Right cardiac atrium (tissue), 5 donors: ENCODE data around the gene MINAR1. TPM values are rescaled to one million over a fixed set of nuclear protein-coding genes. Genes with fewer than 3 reads are reported as not detected.

ENCODE experiments used
- ATAC-seq, 2 donors: fragments of 200-7000 bp; cut with Tn5 transposase; one replicate each; pipeline versions ENCODE4 v1.8.0 to v1.9.1; 2020; ENCODE audit warnings: moderate library complexity in 2 of 2, mild to moderate bottlenecking in 1 of 2
- DNase-seq, 3 donors: peaks; one replicate each; pipeline ENCODE4 v3.0.0-alpha.2; 2020
- H3K27ac ChIP-seq: one replicate; pipeline ENCODE4 v1.5.1; 2013; ENCODE audit warnings: mild to moderate bottlenecking, low read length, control low read depth, moderate library complexity
- H3K27me3 ChIP-seq: one replicate; pipeline ENCODE4 v1.6.1; 2013; ENCODE audit not compliant: control insufficient read depth, insufficient read depth
- H3K4me1 ChIP-seq: one replicate; pipeline ENCODE4 v1.6.1; 2013; ENCODE audit warnings: low read length; ENCODE audit not compliant: control insufficient read depth, insufficient read depth
- H3K4me3 ChIP-seq: one replicate; pipeline ENCODE4 v1.5.1; 2013; ENCODE audit warnings: low read length, control low read depth
- H3K9me3 ChIP-seq: one replicate; pipeline ENCODE4 v1.6.1; 2013; ENCODE audit warnings: low read length; ENCODE audit not compliant: control insufficient read depth
- WGBS: extraction: QIAGEN DNeasy Blood & Tissue Kit; methylation state at CpG from one replicate; pipeline ENCODE4 v1.1.7; 2013; 5-methylcytosine and 5-hydroxymethylcytosine counted together
- intact Hi-C, 4 donors: fragments of 100-400 bp; cut with DNase I; formaldehyde crosslinking; loops; one replicate each; pipeline versions ENCODE4 v1.11.0 to v1.14.0; 2022 to 2023
- polyA plus RNA-seq: library from polyadenylated mRNA; stranded (reverse); fragments of 200-250 nt; gene quantifications from one replicate; pipeline ENCODE4 v1.2.3, GENCODE V29; 2013
- total RNA-seq, 4 donors: library from RNA; stranded (reverse); fragmentation: NEBNext Ultra II Directional; extraction: Animal tissue kit (Norgen Biotek cat#: 25700); gene quantifications; one replicate each; pipeline ENCODE4 v1.2.1, GENCODE V29; 2021
- donor health status: healthy with polysubstance abuse.
- donor health status: DM: no; HTN: yes; CAD: no.
- donor health status: DM: no; HTN: no; CAD: no.
- donor health status: DM: no; HTN: yes; CAD: no; lungs with severe emphysema.
- donor health status: DM: yes; HTN: yes; CAD: no.

Gene MINAR1
- total and polyA plus RNA-seq, 5 donors: 0.05 to 0.36 (median 0.11) TPM

GRCh38 chr15:79432345-79433275 lies 474 bp downstream of the MINAR1 start:
- ATAC-seq (peak; percentile 11 to 35), DNase-seq (no peak)
- Histone ChIP-seq H3K27ac (no peak overlapping the region), H3K4me3 (peak overlapping the region; percentile 34), H3K4me1 (no peaks in the 10 kb centered on the region), H3K9me3 (no peaks in the 10 kb centered on the region), H3K27me3 (peaks cover 4% of the 10 kb centered on the region)
- intact Hi-C loops: no loop called here
- 4% methylated on average over 84 of the region's 84 CpGs for WGBS

- DNase-seq (no peak), ATAC-seq (no peak)
- Histone ChIP-seq H3K9me3 (no peaks in the 10 kb centered on the region), H3K4me3 (no peak overlapping the region), H3K27me3 (peaks cover 4% of the 10 kb centered on the region), H3K4me1 (no peaks in the 10 kb centered on the region), H3K27ac (no peak overlapping the region)
- WGBS: 43% methylated on average over 12 of the region's 12 CpGs
- intact Hi-C loops: no loop called here
Observed at GRCh38 chr15:79433276-79433990, 1.3 kb downstream of the MINAR1 start.

- H3K4me3 ChIP-seq: no peak overlapping the region
- no peaks in the 10 kb centered on the region for H3K9me3 ChIP-seq
- ATAC-seq: no peak
- H3K27me3 ChIP-seq: peaks cover 4% of the 10 kb centered on the region
- WGBS: 65% methylated on average over 3 of the region's 3 CpGs
- no peaks in the 10 kb centered on the region for H3K4me1 ChIP-seq
- no peak for DNase-seq
- H3K27ac ChIP-seq: no peak overlapping the region
- intact Hi-C loops: no loop called here
Observed at GRCh38 chr15:79434361-79434760, 2.2 kb downstream of the MINAR1 start.

- H3K9me3 ChIP-seq: no peaks in the 10 kb centered on the region
- H3K27me3 ChIP-seq: peaks cover 4% of the 10 kb centered on the region
- H3K4me1 ChIP-seq: no peaks in the 10 kb centered on the region
- ATAC-seq (no peak), DNase-seq (no peak)
- intact Hi-C loops: no loop called here
- WGBS: 74% methylated on average over 8 of the region's 8 CpGs
- H3K4me3 ChIP-seq: no peak overlapping the region
- no peak overlapping the region for H3K27ac ChIP-seq
Observed at GRCh38 chr15:79436037-79436780, 4.1 kb downstream of the MINAR1 start.

GRCh38 chr15:79437275-79438000 lies 5.3 kb downstream of the MINAR1 start:
- WGBS: 86% methylated on average over 2 of the region's 2 CpGs
- no peak for DNase-seq
- no peaks in the 10 kb centered on the region for H3K4me1 ChIP-seq

GRCh38 chr15:79439236-79439635 lies 7.1 kb downstream of the MINAR1 start:
- peaks cover 3% of the 10 kb centered on the region for H3K27me3 ChIP-seq
- no peak for ATAC-seq
- H3K4me3 ChIP-seq: no peak overlapping the region
- H3K27ac ChIP-seq: no peak overlapping the region
- no peaks in the 10 kb centered on the region for H3K4me1 ChIP-seq
- intact Hi-C loops: no loop called here
- DNase-seq: no peak
- no peaks in the 10 kb centered on the region for H3K9me3 ChIP-seq
- 92% methylated on average over 5 of the region's 5 CpGs for WGBS

More at GRCh38 chr15:79437275-79438000, 5.3 kb downstream of the MINAR1 start:
- Histone ChIP-seq H3K4me3 (no peak overlapping the region), H3K27me3 (peaks cover 4% of the 10 kb centered on the region), H3K27ac (no peak overlapping the region), H3K9me3 (no peaks in the 10 kb centered on the region)
- intact Hi-C loops: no loop called here
- no peak for ATAC-seq

GRCh38 chr15:79440355-79440908 lies 8.3 kb downstream of the MINAR1 start:
- no peak for DNase-seq
- H3K4me1 ChIP-seq: no peaks in the 10 kb centered on the region
- H3K4me3 ChIP-seq: no peak overlapping the region
- no peaks in the 10 kb centered on the region for H3K27me3 ChIP-seq
- intact Hi-C loops: no loop called here
- 70% methylated on average over 7 of the region's 7 CpGs for WGBS
- ATAC-seq: no peak
- no peak overlapping the region for H3K27ac ChIP-seq
- no peaks in the 10 kb centered on the region for H3K9me3 ChIP-seq

GRCh38 chr15:79442911-79443310 lies 10.8 kb downstream of the MINAR1 start:
- intact Hi-C loops: no loop called here
- DNase-seq: no peak
- H3K9me3 ChIP-seq: no peaks in the 10 kb centered on the region
- H3K27ac ChIP-seq: no peak overlapping the region
- H3K27me3 ChIP-seq: no peaks in the 10 kb centered on the region
- H3K4me1 ChIP-seq: no peaks in the 10 kb centered on the region
- no peak for ATAC-seq
- WGBS: 50% methylated on average over 4 of the region's 4 CpGs
- H3K4me3 ChIP-seq: no peak overlapping the region

- Histone ChIP-seq H3K27ac (no peak overlapping the region), H3K4me3 (no peak overlapping the region), H3K4me1 (no peaks in the 10 kb centered on the region), H3K27me3 (no peaks in the 10 kb centered on the region), H3K9me3 (no peaks in the 10 kb centered on the region)
- intact Hi-C loops: no loop called here
- WGBS: 80% methylated on average over 1 of the region's 1 CpG
- ATAC-seq (no peak), DNase-seq (no peak)
Observed at GRCh38 chr15:79447060-79447459, 14.9 kb downstream of the MINAR1 start.

GRCh38 chr15:79450648-79451047 lies 18.5 kb downstream of the MINAR1 start:
- H3K27ac ChIP-seq: no peak overlapping the region
- H3K9me3 ChIP-seq: no peaks in the 10 kb centered on the region
- H3K27me3 ChIP-seq: no peaks in the 10 kb centered on the region
- DNase-seq (no peak), ATAC-seq (no peak)
- intact Hi-C loops: no loop called here
- WGBS: 86% methylated on average over 3 of the region's 3 CpGs
- no peaks in the 10 kb centered on the region for H3K4me1 ChIP-seq
- H3K4me3 ChIP-seq: no peak overlapping the region
